Esophagus squamous epithelium (tissue), 5 donors: ENCODE data around the gene CNOT4. TPM values are rescaled to one million over a fixed set of nuclear protein-coding genes. Genes with fewer than 3 reads are reported as not detected.

ENCODE experiments used
- DNase-seq: peaks from one replicate; lab custom pipeline; 2025; lab: John Stamatoyannopoulos, UW
- H3K27ac ChIP-seq, 4 donors: fragments of 200-600 bp; sonication (generic); one replicate each; pipeline ENCODE4 v1.5.1; 2016 to 2019; ENCODE audit warnings: mild to moderate bottlenecking in 1 of 4
- H3K27me3 ChIP-seq, 4 donors: fragments of 200-600 bp; sonication (generic); 1 replicate in 3 of 4; 2 replicates in 1 of 4; pipeline versions ENCODE4 v1.5.1 to v1.6.0; 2017 to 2021; ENCODE audit warnings: antibody characterized with exemption in 1 of 4
- H3K36me3 ChIP-seq, 3 donors: fragments of 200-600 bp; sonication (generic); one replicate each; pipeline ENCODE4 v1.5.1; 2016 to 2019
- H3K4me1 ChIP-seq, 3 donors: fragments of 200-600 bp; sonication (generic); one replicate each; pipeline ENCODE4 v1.5.1; 2017 to 2019
- H3K4me3 ChIP-seq, 4 donors: fragments of 200-600 bp; sonication (generic); 1 replicate in 3 of 4; 2 replicates in 1 of 4; pipeline ENCODE4 v1.5.1; 2016 to 2019; ENCODE audit warnings: mild to moderate bottlenecking in 2 of 4, moderate library complexity in 1 of 4
- H3K9me3 ChIP-seq, 3 donors: fragments of 200-600 bp; sonication (generic); one replicate each; pipeline ENCODE4 v1.5.1; 2016 to 2019
- POLR2A ChIP-seq, 4 donors: fragments of 450-650 bp; IDR thresholded peaks; one replicate each; pipeline ENCODE4 v1.6.1; 2017; ENCODE audit warnings: antibody characterized with exemption in 4 of 4, mild to moderate bottlenecking in 4 of 4, moderate library complexity in 3 of 4
- WGBS, 2 donors: methylation state at CpG; one replicate each; pipeline ENCODE4 v1.1.5; 2018; 5-methylcytosine and 5-hydroxymethylcytosine counted together
- intact Hi-C: fragments of 100-400 bp; cut with DNase I; formaldehyde crosslinking; loops from one replicate; pipeline ENCODE4 v1.15.0; 2022
- total RNA-seq, 4 donors: library from RNA; depleted of rRNA; stranded (reverse); fragments of >200 nt; gene quantifications; one replicate each; pipeline ENCODE4 v1.1.0, GENCODE V29; 2016
- TF ChIP-seq, protein P1 (sequence below), 6 experiments: fragments of 450-650 bp in 4 of 6; fragments of 200-600 bp in 2 of 6; sonication (generic) in 2 of 6; IDR thresholded peaks; one replicate each; pipeline ENCODE4 v1.5.1; 2016 to 2019; ENCODE audit warnings: antibody characterized with exemption in 6 of 6, mild to moderate bottlenecking in 4 of 6, moderate library complexity in 4 of 6
- donor health status: DM: yes; HTN: yes; CAD: no.

The CNOT4 gene
- total RNA-seq, 4 donors from 2014 or later = 7.3 to 20.0 (median 14.0) TPM

GRCh38 chr7:135368416-135369186, 141.3 kb downstream of the CNOT4 start:
- Histone ChIP-seq H3K27ac (no peak overlapping the region), H3K36me3 (peaks cover 0 to 5% (median 0%) of the 10 kb centered on the region in 3 donors), H3K27me3 (no peaks in the 10 kb centered on the region), H3K4me1 (peaks cover 0 to 10% (median 0%) of the 10 kb centered on the region in 3 donors), H3K4me3 (no peak overlapping the region), H3K9me3 (no peaks in the 10 kb centered on the region)
- no peak for DNase-seq
- WGBS, 2 donors = 56 to 61% methylated on average over 5 of the region's 5 CpGs
- intact Hi-C loops = no loop called here
- TF ChIP-seq, protein P1, sequence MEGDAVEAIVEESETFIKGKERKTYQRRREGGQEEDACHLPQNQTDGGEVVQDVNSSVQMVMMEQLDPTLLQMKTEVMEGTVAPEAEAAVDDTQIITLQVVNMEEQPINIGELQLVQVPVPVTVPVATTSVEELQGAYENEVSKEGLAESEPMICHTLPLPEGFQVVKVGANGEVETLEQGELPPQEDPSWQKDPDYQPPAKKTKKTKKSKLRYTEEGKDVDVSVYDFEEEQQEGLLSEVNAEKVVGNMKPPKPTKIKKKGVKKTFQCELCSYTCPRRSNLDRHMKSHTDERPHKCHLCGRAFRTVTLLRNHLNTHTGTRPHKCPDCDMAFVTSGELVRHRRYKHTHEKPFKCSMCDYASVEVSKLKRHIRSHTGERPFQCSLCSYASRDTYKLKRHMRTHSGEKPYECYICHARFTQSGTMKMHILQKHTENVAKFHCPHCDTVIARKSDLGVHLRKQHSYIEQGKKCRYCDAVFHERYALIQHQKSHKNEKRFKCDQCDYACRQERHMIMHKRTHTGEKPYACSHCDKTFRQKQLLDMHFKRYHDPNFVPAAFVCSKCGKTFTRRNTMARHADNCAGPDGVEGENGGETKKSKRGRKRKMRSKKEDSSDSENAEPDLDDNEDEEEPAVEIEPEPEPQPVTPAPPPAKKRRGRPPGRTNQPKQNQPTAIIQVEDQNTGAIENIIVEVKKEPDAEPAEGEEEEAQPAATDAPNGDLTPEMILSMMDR (IDR thresholded peaks at IDR 0.05) = no peak

GRCh38 chr7:135366843-135367508, 142.9 kb downstream of the CNOT4 start:
- H3K27ac ChIP-seq = no peak overlapping the region
- no peak overlapping the region for H3K4me3 ChIP-seq
- peaks cover 0 to 10% (median 0%) of the 10 kb centered on the region in 3 donors for H3K4me1 ChIP-seq
- no peak for DNase-seq
- H3K36me3 ChIP-seq = peaks cover 0 to 22% (median 0%) of the 10 kb centered on the region in 3 donors
- TF ChIP-seq POLR2A (IDR thresholded peaks at IDR 0.05) = no peak
- TF ChIP-seq, protein P1 (IDR thresholded peaks at IDR 0.05) = no peak
- intact Hi-C loops = no loop called here
- H3K27me3 ChIP-seq = no peaks in the 10 kb centered on the region
- 87 to 88% methylated on average over 7 of the region's 7 CpGs for WGBS, 2 donors
- H3K9me3 ChIP-seq = no peaks in the 10 kb centered on the region

- TF ChIP-seq POLR2A (IDR thresholded peaks at IDR 0.05) = no peak
- TF ChIP-seq, protein P1 (IDR thresholded peaks at IDR 0.05) = no peak
- no peaks in the 10 kb centered on the region for H3K9me3 ChIP-seq
- WGBS, 2 donors = 87 to 89% methylated on average over 3 of the region's 3 CpGs
- peaks cover 0 to 33% (median 0%) of the 10 kb centered on the region in 3 donors for H3K36me3 ChIP-seq
- no peaks in the 10 kb centered on the region for H3K27me3 ChIP-seq
- intact Hi-C loops = no loop called here
- no peak overlapping the region for H3K27ac ChIP-seq
- H3K4me3 ChIP-seq = no peak overlapping the region
- peaks cover 0 to 10% (median 0%) of the 10 kb centered on the region in 3 donors for H3K4me1 ChIP-seq
- DNase-seq = no peak
Measured at GRCh38 chr7:135365721-135366120, 144.2 kb downstream of the CNOT4 start.

DNA sequence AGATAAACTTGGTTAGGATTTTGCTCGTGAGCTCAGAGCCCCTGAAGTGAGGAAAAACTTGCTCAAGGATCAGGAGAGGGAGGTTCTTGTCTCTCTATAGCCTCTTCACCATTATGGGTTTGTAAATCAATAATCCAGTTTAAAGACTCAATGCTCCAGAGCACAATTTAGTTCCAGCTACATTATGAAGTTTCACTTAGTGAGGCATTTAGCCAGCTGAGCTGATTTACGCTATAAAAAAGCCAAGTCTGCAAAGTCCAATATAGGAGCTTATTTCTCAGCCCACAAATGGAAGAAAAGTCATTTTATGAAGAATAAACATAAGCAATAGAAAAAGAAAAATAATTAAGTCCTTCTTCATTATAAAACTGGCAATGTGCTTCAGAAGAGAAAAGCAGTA, 145.7 kb downstream of the CNOT4 start:
- H3K4me3 ChIP-seq = no peak overlapping the region
- H3K27ac ChIP-seq = no peak overlapping the region
- 87 to 97% methylated on average over 2 of the region's 2 CpGs for WGBS, 2 donors
- no peaks in the 10 kb centered on the region for H3K27me3 ChIP-seq
- H3K36me3 ChIP-seq = peaks cover 0 to 33% (median 0%) of the 10 kb centered on the region in 3 donors
- TF ChIP-seq, protein P1 (IDR thresholded peaks at IDR 0.05) = no peak
- no peak for TF ChIP-seq POLR2A (IDR thresholded peaks at IDR 0.05)
- intact Hi-C loops = no loop called here
- H3K4me1 ChIP-seq = peaks cover 0 to 10% (median 0%) of the 10 kb centered on the region in 3 donors
- H3K9me3 ChIP-seq = no peaks in the 10 kb centered on the region
- no peak for DNase-seq

- no peaks in the 10 kb centered on the region for H3K4me1 ChIP-seq
- WGBS, 2 donors = 94 to 99% methylated on average over 7 of the region's 7 CpGs
- H3K36me3 ChIP-seq = peaks cover 0 to 33% (median 0%) of the 10 kb centered on the region in 3 donors
- TF ChIP-seq, protein P1 (IDR thresholded peaks at IDR 0.05) = no peak
- no peak for TF ChIP-seq POLR2A (IDR thresholded peaks at IDR 0.05)
- no peaks in the 10 kb centered on the region for H3K9me3 ChIP-seq
- intact Hi-C loops = no loop called here
- H3K27me3 ChIP-seq = no peaks in the 10 kb centered on the region
- no peak for DNase-seq
- H3K27ac ChIP-seq = no peak overlapping the region
- no peak overlapping the region for H3K4me3 ChIP-seq
Measured at GRCh38 chr7:135362871-135363270, 147.0 kb downstream of the CNOT4 start.
